ENCODE data around the gene G6PC3.
"Not testable (repeated sequence)": the region's sequence is repeated elsewhere in the genome, so short reads cannot be mapped to it uniquely, and the experiment has no call there.

Gene G6PC3

GRCh38 chr17:44112284-44113280, 42.0 kb downstream of the G6PC3 start:
- Histone ChIP-seq H3K27me3 (ENCODE audit: control insufficient read depth in 1 of 2, insufficient read depth in 2 of 2, low read length in 2 of 2) (no peaks in the 10 kb centered on the region), H3K4me3 (ENCODE audit: low read depth in 1 of 2, low read length in 2 of 2) (no peak overlapping the region), H3K36me3 (ENCODE audit: insufficient read depth, low read length) (peaks cover 37% of the 10 kb centered on the region), H3K4me1 (ENCODE audit: insufficient read depth, low read length) (peaks cover 68% of the 10 kb centered on the region), H3K27ac (ENCODE audit: low read depth, low read length) (no peak overlapping the region), H3K9me3 (ENCODE audit: low read length) (no peaks in the 10 kb centered on the region), H3K9ac (ENCODE audit: low read length) (no peak overlapping the region)

- H3K9ac ChIP-seq (ENCODE audit: low read length), result no peak overlapping the region
Measured at GRCh38 chr17:44113382-44113781, 42.8 kb downstream of the G6PC3 start.

GRCh38 chr17:44113868-44114840, 43.6 kb downstream of the G6PC3 start:
- no peak overlapping the region for H3K9ac ChIP-seq (ENCODE audit: low read length)
- H3K4me3 ChIP-seq (ENCODE audit: low read depth in 1 of 2, low read length in 2 of 2), result no peak overlapping the region
- no peak overlapping the region for H3K27ac ChIP-seq (ENCODE audit: low read depth, low read length)
- H3K27me3 ChIP-seq (ENCODE audit: control insufficient read depth in 1 of 2, insufficient read depth in 2 of 2, low read length in 2 of 2), result no peaks in the 10 kb centered on the region
- peaks cover 61% of the 10 kb centered on the region for H3K4me1 ChIP-seq (ENCODE audit: insufficient read depth, low read length)
- H3K36me3 ChIP-seq (ENCODE audit: insufficient read depth, low read length), result peaks cover 37% of the 10 kb centered on the region
- H3K9me3 ChIP-seq (ENCODE audit: low read length), result no peaks in the 10 kb centered on the region

More at GRCh38 chr17:44113382-44113781, 42.8 kb downstream of the G6PC3 start:
- no peak overlapping the region for H3K4me3 ChIP-seq (ENCODE audit: low read depth in 1 of 2, low read length in 2 of 2)
- peaks cover 37% of the 10 kb centered on the region for H3K36me3 ChIP-seq (ENCODE audit: insufficient read depth, low read length)
- no peak overlapping the region for H3K27ac ChIP-seq (ENCODE audit: low read depth, low read length)
- no peaks in the 10 kb centered on the region for H3K9me3 ChIP-seq (ENCODE audit: low read length)
- peaks cover 61% of the 10 kb centered on the region for H3K4me1 ChIP-seq (ENCODE audit: insufficient read depth, low read length)
- no peaks in the 10 kb centered on the region for H3K27me3 ChIP-seq (ENCODE audit: control insufficient read depth in 1 of 2, insufficient read depth in 2 of 2, low read length in 2 of 2)

- Histone ChIP-seq H3K9ac (ENCODE audit: low read length) (no peak overlapping the region), H3K36me3 (ENCODE audit: insufficient read depth, low read length) (peaks cover 44% of the 10 kb centered on the region), H3K27ac (ENCODE audit: low read depth, low read length) (no peak overlapping the region), H3K4me1 (ENCODE audit: insufficient read depth, low read length) (peaks cover 52% of the 10 kb centered on the region), H3K9me3 (ENCODE audit: low read length) (no peaks in the 10 kb centered on the region), H3K4me3 (ENCODE audit: low read depth in 1 of 2, low read length in 2 of 2) (no peak overlapping the region), H3K27me3 (ENCODE audit: control insufficient read depth in 1 of 2, insufficient read depth in 2 of 2, low read length in 2 of 2) (no peaks in the 10 kb centered on the region)
Measured at GRCh38 chr17:44115585-44116415, 45.3 kb downstream of the G6PC3 start.

GRCh38 chr17:44117351-44117750, 46.8 kb downstream of the G6PC3 start:
- no peaks in the 10 kb centered on the region for H3K9me3 ChIP-seq (ENCODE audit: low read length)
- H3K4me1 ChIP-seq (ENCODE audit: insufficient read depth, low read length), result peaks cover 51% of the 10 kb centered on the region
- H3K27me3 ChIP-seq (ENCODE audit: control insufficient read depth in 1 of 2, insufficient read depth in 2 of 2, low read length in 2 of 2), result no peaks in the 10 kb centered on the region
- no peak overlapping the region for H3K27ac ChIP-seq (ENCODE audit: low read depth, low read length)
- no peak overlapping the region for H3K4me3 ChIP-seq (ENCODE audit: low read depth in 1 of 2, low read length in 2 of 2)
- H3K9ac ChIP-seq (ENCODE audit: low read length), result no peak overlapping the region
- H3K36me3 ChIP-seq (ENCODE audit: insufficient read depth, low read length), result peaks cover 44% of the 10 kb centered on the region

GRCh38 chr17:44118427-44119050, 48.0 kb downstream of the G6PC3 start:
- H3K4me3 ChIP-seq (ENCODE audit: low read depth in 1 of 2, low read length in 2 of 2), result no peak overlapping the region
- H3K36me3 ChIP-seq (ENCODE audit: insufficient read depth, low read length), result peaks cover 42% of the 10 kb centered on the region
- no peaks in the 10 kb centered on the region for H3K27me3 ChIP-seq (ENCODE audit: control insufficient read depth in 1 of 2, insufficient read depth in 2 of 2, low read length in 2 of 2)
- H3K4me1 ChIP-seq (ENCODE audit: insufficient read depth, low read length), result peaks cover 44% of the 10 kb centered on the region
- H3K9ac ChIP-seq (ENCODE audit: low read length), result no peak overlapping the region
- no peak overlapping the region for H3K27ac ChIP-seq (ENCODE audit: low read depth, low read length)
- H3K9me3 ChIP-seq (ENCODE audit: low read length), result no peaks in the 10 kb centered on the region

- Histone ChIP-seq H3K9me3 (ENCODE audit: low read length) (no peaks in the 10 kb centered on the region), H3K36me3 (ENCODE audit: insufficient read depth, low read length) (peaks cover 38% of the 10 kb centered on the region), H3K4me1 (ENCODE audit: insufficient read depth, low read length) (peaks cover 44% of the 10 kb centered on the region), H3K27ac (ENCODE audit: low read depth, low read length) (no peak overlapping the region), H3K4me3 (ENCODE audit: low read depth in 1 of 2, low read length in 2 of 2) (no peak overlapping the region), H3K9ac (ENCODE audit: low read length) (no peak overlapping the region), H3K27me3 (ENCODE audit: control insufficient read depth in 1 of 2, insufficient read depth in 2 of 2, low read length in 2 of 2) (no peaks in the 10 kb centered on the region)
Measured at GRCh38 chr17:44119062-44119461, 48.5 kb downstream of the G6PC3 start.

- Histone ChIP-seq H3K4me1 (ENCODE audit: insufficient read depth, low read length) (peaks cover 48% of the 10 kb centered on the region), H3K27me3 (ENCODE audit: control insufficient read depth in 1 of 2, insufficient read depth in 2 of 2, low read length in 2 of 2) (no peaks in the 10 kb centered on the region), H3K9ac (ENCODE audit: low read length) (no peak overlapping the region), H3K36me3 (ENCODE audit: insufficient read depth, low read length) (peaks cover 30% of the 10 kb centered on the region), H3K4me3 (ENCODE audit: low read depth in 1 of 2, low read length in 2 of 2) (no peak overlapping the region), H3K9me3 (ENCODE audit: low read length) (no peaks in the 10 kb centered on the region), H3K27ac (ENCODE audit: low read depth, low read length) (no peak overlapping the region)
Measured at GRCh38 chr17:44119798-44120197, 49.3 kb downstream of the G6PC3 start.

GRCh38 chr17:44120281-44120680, 49.7 kb downstream of the G6PC3 start:
- not testable (repeated sequence) for H3K9ac ChIP-seq (ENCODE audit: low read length)

GRCh38 chr17:44120851-44121605, 50.5 kb downstream of the G6PC3 start:
- H3K4me3 ChIP-seq (ENCODE audit: low read depth in 1 of 2, low read length in 2 of 2), result no peak overlapping the region
- H3K9me3 ChIP-seq (ENCODE audit: low read length), result no peaks in the 10 kb centered on the region
- H3K9ac ChIP-seq (ENCODE audit: low read length), result no peak overlapping the region
- H3K27ac ChIP-seq (ENCODE audit: low read depth, low read length), result no peak overlapping the region
- H3K27me3 ChIP-seq (ENCODE audit: control insufficient read depth in 1 of 2, insufficient read depth in 2 of 2, low read length in 2 of 2), result no peaks in the 10 kb centered on the region
- peaks cover 44% of the 10 kb centered on the region for H3K4me1 ChIP-seq (ENCODE audit: insufficient read depth, low read length)
- H3K36me3 ChIP-seq (ENCODE audit: insufficient read depth, low read length), result peaks cover 19% of the 10 kb centered on the region

More at GRCh38 chr17:44120281-44120680, 49.7 kb downstream of the G6PC3 start:
- peaks cover 48% of the 10 kb centered on the region for H3K4me1 ChIP-seq (ENCODE audit: insufficient read depth, low read length)
- H3K9me3 ChIP-seq (ENCODE audit: low read length); H3K27me3 ChIP-seq (ENCODE audit: control insufficient read depth in 1 of 2, insufficient read depth in 2 of 2, low read length in 2 of 2); H3K4me3 ChIP-seq (ENCODE audit: low read depth in 1 of 2, low read length in 2 of 2); H3K27ac ChIP-seq (ENCODE audit: low read depth, low read length): not testable (repeated sequence)
- H3K36me3 ChIP-seq (ENCODE audit: insufficient read depth, low read length), result peaks cover 25% of the 10 kb centered on the region
